Measurements from ENCODE around the gene CCDC175. TPM values are rescaled to one million over a fixed set of nuclear protein-coding genes. Genes with fewer than 3 reads are reported as not detected.

CCDC175 gene
- total RNA-seq, 1 donor from 2014 or later = not detected

DNA sequence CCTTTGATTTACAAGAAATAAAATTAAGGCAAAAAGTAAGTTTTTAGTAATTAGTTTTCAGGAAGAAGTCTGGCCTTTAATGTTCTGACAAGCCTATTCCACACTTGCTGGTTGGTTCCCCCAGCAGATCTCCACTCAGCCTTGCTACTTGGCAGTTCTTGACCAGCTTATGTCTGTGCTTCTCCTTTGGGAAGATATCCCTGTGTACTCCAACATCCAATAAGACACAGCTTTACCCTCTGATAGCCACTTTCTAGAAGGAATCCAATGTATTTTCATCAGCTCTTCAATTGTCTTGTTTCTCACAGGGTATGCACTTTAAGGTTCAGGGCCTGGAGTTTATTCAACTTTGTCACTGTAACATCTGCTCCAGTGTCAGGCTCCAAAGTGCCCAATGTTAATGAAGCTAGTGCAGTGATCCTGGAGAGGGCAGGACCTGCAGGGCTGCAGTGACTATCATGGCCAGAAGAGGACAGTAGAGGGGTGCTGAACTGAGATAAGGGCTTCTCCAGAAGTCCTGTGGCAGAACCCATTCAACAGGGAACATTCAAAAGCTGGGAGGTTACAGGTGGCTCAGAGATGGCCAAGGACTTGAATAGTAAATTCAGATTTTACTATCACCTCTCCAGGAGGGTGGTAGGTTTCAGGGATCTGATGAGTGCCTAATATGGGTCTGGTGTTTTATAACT, 69.4 kb downstream of the CCDC175 start:
- Histone ChIP-seq H3K27me3 (ENCODE audit: control insufficient read depth, insufficient read depth, low read length) (no peaks in the 10 kb centered on the region), H3K4me3 (ENCODE audit: low read depth, low read length) (no peak overlapping the region), H3K36me3 (ENCODE audit: control insufficient read depth, insufficient read depth, low read length) (peaks cover 3% of the 10 kb centered on the region)
- peak; percentile 89 for TF ChIP-seq CTCF (IDR thresholded peaks at IDR 0.05; ENCODE audit: insufficient read depth, low read length, severe bottlenecking)
- DNase-seq (ENCODE audit: low read depth) (peak; percentile 63), FAIRE-seq (no peak)

DNA sequence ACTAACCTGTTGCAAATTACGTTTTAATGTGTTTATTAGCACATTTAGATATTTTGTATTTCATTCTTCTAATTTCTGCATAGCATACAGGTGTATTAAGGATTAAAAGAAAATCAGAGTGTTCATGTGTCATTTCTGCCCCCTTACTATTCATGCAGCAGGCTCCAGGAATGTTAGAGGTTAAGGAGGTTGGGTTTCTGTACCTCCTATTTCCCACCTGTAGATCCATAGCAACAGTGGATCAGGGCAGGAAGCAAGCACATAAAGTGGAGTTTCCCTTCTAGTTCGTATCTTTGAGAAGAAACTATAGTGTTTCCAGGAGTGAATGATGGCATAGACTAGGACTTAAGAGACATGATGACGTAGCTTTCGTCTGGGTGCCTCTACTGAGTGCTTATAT, 73.4 kb downstream of the CCDC175 start:
- no peak for FAIRE-seq
- no peak for DNase-seq (ENCODE audit: low read depth)
- peaks cover 3% of the 10 kb centered on the region for H3K36me3 ChIP-seq (ENCODE audit: control insufficient read depth, insufficient read depth, low read length)
- H3K4me3 ChIP-seq (ENCODE audit: low read depth, low read length) = no peak overlapping the region
- H3K27me3 ChIP-seq (ENCODE audit: control insufficient read depth, insufficient read depth, low read length) = no peaks in the 10 kb centered on the region
- no peak for TF ChIP-seq CTCF (IDR thresholded peaks at IDR 0.05; ENCODE audit: insufficient read depth, low read length, severe bottlenecking)

DNA sequence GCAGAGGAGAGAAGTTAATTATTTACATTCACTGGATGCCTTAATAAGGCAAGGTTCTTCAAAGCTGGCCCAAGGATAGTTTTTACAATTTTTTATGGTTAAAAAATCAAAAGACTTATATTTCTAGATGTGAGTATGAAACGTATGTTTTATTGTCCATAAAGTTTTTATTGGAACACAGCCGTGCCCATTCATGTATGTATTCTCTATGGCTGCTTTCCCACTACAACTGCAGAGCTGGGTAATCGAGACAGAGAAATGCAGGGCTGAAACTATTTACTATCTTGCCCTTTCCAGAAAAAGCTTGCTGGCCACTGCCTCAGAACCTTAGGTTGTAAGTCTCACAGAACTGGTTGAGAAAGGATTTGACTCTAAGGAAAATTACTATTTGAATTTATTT, 75.9 kb downstream of the CCDC175 start:
- no peaks in the 10 kb centered on the region for H3K27me3 ChIP-seq (ENCODE audit: control insufficient read depth, insufficient read depth, low read length)
- no peak for FAIRE-seq
- H3K4me3 ChIP-seq (ENCODE audit: low read depth, low read length) = no peak overlapping the region
- no peak for DNase-seq (ENCODE audit: low read depth)
- H3K36me3 ChIP-seq (ENCODE audit: control insufficient read depth, insufficient read depth, low read length) = peaks cover 3% of the 10 kb centered on the region
- no peak for TF ChIP-seq CTCF (IDR thresholded peaks at IDR 0.05; ENCODE audit: insufficient read depth, low read length, severe bottlenecking)

- Histone ChIP-seq H3K36me3 (ENCODE audit: control insufficient read depth, insufficient read depth, low read length) (peaks cover 10% of the 10 kb centered on the region), H3K27me3 (ENCODE audit: control insufficient read depth, insufficient read depth, low read length) (no peaks in the 10 kb centered on the region), H3K4me3 (ENCODE audit: low read depth, low read length) (no peak overlapping the region)
- DNase-seq (ENCODE audit: low read depth) = no peak
- FAIRE-seq = no peak
- no peak for TF ChIP-seq CTCF (IDR thresholded peaks at IDR 0.05; ENCODE audit: insufficient read depth, low read length, severe bottlenecking)
These were observed 84.2 kb downstream of the CCDC175 start for GRCh38 chr14:59492384-59492783.

DNA sequence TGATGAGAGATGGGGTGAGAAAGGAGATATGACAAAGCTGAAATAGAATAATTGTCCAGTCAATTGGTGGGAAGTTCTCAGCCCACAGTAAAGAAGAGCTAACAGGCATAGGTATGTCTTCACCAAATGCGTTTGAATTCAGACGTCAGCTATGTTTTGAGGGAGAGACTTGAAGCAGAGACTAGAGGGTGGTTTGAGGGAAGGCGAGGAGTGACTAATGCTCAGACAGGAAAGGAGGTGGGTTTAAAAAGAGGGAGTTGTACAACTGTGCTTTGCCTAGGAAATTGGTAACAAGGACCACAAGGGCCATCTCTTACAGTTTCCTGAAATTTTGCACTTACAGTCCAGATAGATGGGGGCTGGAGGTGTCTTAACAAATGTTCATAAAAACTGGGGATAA, 85.9 kb downstream of the CCDC175 start:
- no peak for TF ChIP-seq CTCF (IDR thresholded peaks at IDR 0.05; ENCODE audit: insufficient read depth, low read length, severe bottlenecking)
- no peak for DNase-seq (ENCODE audit: low read depth)
- Histone ChIP-seq H3K36me3 (ENCODE audit: control insufficient read depth, insufficient read depth, low read length) (peaks cover 10% of the 10 kb centered on the region), H3K4me3 (ENCODE audit: low read depth, low read length) (no peak overlapping the region), H3K27me3 (ENCODE audit: control insufficient read depth, insufficient read depth, low read length) (no peaks in the 10 kb centered on the region)
- FAIRE-seq = no peak

- peak overlapping the region; percentile 70 for H3K4me3 ChIP-seq (ENCODE audit: low read depth, low read length)
- H3K27me3 ChIP-seq (ENCODE audit: control insufficient read depth, insufficient read depth, low read length) = no peaks in the 10 kb centered on the region
- H3K36me3 ChIP-seq (ENCODE audit: control insufficient read depth, insufficient read depth, low read length) = peaks cover 6% of the 10 kb centered on the region
- DNase-seq (ENCODE audit: low read depth) (no peak), FAIRE-seq (no peak)
- no peak for TF ChIP-seq CTCF (IDR thresholded peaks at IDR 0.05; ENCODE audit: insufficient read depth, low read length, severe bottlenecking)
These were observed 91.9 kb downstream of the CCDC175 start for GRCh38 chr14:59484639-59485175.
